HG03521 (cell line): ENCODE measurements around the gene SLC41A1.
"Not testable (repeated sequence)": the region's sequence is repeated elsewhere in the genome, so short reads cannot be mapped to it uniquely, and the experiment has no call there.

Source experiments
- ATAC-seq: cut with Tn5 transposase; IDR thresholded peaks from one replicate; pipeline ENCODE4 v1.9.1; 2021; ENCODE audit warnings: mild to moderate bottlenecking, moderate library complexity; ENCODE audit not compliant: unreplicated experiment

Gene SLC41A1

DNA sequence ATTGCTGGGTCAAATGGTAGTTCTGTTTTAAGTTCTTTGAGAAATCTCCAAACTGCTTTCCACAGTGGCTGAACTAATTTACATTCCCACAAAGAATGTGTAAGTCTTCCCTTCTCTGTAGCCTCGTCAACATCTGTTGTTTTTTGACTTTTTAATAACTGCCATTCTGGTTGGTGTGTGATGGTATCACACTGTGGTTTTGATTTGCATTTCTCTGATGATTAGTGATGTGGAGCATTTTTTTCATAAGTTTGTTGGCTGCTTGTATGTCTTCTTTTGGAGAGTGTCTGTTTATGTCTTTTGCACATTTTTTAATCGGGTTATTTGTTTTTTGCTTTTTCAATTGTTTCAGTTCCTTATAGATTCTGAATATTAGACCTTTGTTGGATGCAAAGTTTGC lies 10.3 kb upstream of the SLC41A1 start:
- ATAC-seq: not testable (repeated sequence)

DNA sequence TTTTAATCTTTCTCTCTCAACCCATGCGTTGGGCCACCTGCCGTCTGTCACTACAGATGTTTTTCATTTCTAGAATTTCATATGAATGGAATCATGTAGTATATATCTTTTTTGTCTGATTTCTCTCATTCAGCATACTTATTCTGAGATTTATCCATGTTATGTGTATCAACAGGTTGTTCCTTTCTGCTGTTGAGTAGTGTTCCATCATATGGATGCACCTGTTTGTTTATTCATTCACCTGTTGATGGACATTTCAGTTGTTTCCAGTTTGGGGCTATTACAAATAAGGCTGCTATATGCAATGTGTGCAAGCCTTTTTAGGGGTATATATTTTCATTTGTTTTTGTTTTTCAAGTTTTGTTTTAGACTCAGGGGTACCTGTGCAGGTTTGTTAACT lies 9.4 kb upstream of the SLC41A1 start:
- no peak for ATAC-seq

DNA sequence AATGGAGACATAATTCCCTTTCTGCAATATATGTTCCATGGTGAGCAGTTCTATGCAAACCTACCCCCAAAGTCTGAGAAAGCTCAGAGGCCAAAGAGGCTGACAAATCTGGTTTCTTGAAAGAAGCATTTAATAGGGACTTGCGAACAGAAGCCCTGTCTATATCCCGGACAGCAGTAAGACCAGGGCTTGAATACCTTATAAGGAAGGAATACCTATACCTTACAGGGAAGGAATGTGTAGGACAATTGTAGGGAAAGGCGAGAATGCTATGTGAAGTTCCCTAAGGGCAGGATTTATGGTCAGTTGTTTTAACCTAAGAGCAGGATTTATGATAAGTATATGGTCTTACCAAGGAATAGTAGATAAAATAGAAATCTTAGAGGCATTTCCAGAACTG lies 5.0 kb upstream of the SLC41A1 start:
- no peak for ATAC-seq

DNA sequence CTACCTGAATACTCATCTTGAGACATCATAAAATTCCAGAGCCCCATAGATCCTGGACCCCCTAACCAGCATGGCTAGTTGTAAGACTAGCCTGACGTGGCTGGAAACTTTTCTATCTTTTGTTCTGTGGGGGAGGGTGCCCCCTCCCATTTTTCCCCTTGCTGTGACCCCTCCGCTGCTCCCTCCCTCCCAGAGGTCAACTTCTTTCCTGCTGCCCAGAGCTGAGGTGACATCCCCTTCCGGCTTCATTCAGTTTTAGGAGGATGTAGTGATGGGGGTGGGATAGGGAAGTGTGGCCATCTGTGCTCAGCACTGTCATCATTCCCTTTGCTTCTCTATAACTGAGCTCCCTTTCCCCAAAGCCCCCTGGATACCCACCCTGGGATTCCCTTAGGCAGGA lies 4.4 kb upstream of the SLC41A1 start:
- no peak for ATAC-seq

DNA sequence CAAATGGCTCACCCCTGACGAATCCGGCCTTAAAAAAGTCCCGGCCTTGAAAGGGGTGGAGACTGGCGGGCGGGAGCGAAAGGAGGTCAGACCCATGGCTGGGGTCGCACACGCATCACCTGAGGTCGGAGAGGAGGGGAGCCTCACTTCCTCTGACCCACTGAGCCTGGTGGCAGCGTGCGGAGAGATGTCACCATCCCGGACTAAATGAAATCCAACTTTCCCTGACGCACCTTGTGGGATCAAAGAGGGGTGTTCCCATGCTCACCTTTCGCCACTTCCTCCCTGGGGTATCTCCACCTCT lies 709 bp upstream of the SLC41A1 start:
- no peak for ATAC-seq

DNA sequence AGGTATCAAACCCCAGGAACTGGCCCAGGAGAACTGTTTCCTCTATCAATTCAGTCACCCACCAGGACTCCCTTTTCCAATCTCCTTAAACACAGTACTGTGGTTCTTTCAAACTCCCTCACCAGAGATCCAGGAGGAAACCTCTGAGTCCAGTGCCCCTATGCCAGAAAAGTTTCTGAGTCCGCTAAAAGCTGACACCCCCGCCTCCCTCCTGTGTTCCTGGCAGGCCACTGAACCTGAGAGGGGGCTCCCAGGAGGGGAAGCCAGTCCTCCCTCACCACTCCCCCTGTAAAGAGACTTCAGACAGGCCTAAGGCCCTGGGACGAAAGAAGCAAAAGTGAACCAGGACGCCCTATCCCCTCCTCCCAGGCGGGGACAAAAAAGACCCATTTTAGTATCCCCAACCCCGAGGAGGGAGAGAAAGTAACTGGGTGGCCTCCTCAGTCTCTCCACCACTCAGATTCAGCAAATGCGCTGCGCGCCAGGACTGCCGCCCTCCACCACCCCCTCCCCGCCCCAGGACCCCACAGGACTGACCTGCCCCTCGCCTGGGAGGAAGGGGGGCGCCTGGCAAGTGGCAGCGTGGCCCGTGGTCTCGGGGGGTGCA lies 624 bp downstream of the SLC41A1 start:
- ATAC-seq: no peak

DNA sequence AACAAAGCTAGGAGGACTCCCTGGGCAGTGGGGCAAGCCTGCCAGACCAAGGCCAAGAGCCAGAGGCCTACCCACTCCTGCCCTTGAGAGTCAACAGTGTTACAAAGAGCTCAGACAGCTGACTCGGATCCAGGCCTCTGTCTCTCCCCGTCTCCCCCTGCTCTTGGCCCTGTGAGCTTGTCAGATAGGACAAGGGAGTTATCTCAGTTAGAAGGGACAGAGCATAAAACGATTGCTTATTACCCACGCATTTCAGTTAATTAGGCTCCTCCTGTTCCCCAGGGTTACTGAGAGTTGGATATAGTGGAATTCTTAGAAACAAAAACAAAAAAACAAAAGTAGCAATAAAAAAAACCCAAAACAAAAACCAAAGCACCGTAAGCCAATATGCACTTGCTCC lies 1.3 kb downstream of the SLC41A1 start:
- ATAC-seq: no peak

DNA sequence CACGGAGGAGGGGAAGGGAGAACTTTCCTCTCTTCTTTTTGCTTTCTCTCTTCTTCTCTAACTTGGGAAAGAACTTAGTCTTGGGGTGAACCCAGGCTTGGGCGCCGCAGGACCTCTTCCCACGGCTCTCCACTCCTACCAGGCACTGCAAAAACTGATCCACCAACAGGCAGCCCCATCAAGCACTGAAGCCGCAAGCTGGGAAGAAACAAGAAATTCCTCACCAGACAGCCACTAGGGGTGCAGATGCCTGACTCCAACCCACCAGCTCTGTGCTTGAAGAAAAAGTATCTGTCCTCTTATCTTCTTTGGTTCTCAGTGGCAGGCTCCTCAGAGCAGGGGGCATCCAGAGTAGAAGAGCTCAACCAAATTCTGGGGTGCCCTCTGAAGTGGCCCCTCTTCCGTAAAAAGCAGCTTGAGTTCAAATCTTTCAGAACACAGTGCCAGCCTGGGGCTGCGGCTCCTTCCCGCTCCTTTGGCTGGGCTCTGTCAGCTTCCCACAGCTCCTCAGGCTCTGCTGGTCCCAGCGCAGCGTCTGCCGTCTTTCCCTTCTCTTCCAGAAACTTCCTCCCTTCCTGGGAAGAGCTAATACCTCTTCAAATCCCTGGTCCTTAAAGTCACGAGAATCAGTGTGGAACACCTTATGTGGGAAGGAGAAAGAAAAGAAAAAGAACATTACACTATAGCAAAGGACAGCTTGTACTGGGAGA lies 2.4 kb downstream of the SLC41A1 start:
- ATAC-seq: no peak

DNA sequence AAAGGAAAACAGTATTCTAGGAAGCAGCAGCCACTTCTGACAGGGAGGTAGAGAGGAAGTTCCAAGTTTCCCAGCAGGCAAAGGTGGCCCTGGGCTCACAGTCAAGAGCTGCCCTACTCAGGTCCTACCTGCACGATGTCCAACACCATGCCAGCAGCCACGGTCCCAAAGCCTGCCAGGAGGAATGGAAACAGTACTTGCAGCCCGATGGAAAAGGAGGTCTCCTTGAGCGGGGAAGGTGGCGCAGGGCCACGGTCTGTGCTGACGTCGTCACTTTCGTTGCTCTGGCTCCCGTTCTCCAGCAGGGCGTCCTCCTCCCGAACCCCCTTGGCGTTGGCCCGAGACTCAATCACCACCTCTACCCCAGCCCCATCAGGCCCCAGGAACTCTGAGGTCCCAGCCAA lies 3.1 kb downstream of the SLC41A1 start:
- no peak for ATAC-seq

DNA sequence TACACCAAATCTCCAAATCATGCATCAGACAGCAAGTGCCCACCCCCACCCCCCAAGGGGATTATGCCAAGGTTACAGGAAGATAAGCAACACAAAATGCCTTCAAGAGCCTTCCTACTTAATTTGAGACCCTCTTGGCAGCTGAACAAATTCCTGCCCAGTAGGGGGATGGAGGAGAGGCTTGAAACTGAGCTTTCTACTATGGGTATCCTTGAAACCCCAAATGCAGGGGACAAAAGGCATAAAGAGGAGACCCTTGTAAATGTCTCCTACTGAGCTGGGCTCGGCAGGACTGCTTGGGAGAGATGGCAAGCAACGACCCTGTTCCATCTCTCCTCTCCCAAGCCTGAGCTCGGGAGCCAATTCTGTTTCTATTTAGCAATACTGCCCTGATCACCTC lies 3.5 kb downstream of the SLC41A1 start:
- ATAC-seq: no peak

DNA sequence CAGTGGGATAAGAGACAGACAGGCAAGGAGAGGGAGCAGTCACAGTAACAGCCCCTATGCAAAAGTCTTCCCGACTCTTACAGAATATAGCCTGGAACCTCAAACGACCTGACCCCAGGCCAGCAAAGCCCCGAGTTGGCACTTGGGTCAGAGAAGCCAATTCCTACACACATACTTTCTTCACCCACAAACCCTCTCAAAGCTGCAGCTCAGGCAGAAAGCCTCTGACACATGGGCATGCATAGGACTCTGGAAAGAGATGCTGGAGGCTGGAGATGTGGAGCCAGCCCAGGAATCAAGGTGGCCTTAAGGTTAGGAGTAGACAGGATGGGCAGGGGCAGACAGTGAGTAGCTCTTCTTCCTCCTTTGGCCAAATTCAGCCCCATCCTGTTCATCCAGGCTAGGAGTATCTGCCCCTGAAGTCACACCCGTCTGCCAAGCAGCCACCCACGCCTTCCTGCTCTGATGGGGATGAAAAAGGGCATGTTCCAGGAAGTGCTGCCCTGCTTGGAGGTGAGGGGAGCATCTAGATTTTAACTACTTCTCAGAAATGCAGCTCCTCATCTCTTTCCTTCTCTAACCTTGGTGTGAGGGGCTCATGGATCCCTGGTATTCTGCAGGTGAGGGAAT lies 7.8 kb downstream of the SLC41A1 start:
- no peak for ATAC-seq

DNA sequence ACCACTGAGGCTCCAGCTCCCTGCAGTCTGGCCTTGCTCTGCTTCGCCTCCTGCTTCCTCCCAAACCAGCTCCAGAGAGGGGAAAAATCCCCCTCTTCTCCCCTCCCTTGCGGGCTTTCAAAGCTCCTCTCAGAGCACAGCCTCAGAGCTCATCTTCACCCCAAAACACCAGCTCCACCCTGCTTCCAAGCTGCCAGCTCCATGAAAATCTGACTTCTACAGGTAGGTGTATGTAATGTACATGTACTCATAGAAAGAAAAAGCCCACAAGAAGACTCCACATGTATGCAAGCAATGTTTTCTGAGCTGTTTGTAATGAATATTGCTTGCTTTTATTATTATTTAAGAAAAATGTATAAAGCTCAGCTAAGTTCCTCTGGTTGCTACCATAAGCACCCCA lies 8.4 kb downstream of the SLC41A1 start:
- ATAC-seq: no peak

DNA sequence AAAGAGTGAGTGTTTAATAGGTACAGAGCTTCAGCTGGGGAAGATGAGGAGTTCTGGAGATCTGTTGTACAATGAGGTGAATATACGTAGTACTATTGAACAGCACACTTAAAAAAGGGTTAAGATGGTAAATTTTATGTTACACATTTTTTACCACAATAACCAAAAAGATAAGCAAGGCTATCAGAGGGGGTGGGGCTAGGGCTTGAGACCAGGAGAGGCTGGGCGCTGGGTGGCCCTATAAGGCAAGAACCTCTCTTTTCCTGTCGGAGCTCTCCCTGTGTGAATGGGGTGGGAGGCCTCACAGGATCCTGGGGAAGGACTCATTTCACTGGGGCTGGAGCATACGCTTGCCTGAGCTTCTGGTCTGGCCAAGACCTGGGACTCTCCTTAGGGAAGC lies 9.0 kb downstream of the SLC41A1 start:
- no peak for ATAC-seq

DNA sequence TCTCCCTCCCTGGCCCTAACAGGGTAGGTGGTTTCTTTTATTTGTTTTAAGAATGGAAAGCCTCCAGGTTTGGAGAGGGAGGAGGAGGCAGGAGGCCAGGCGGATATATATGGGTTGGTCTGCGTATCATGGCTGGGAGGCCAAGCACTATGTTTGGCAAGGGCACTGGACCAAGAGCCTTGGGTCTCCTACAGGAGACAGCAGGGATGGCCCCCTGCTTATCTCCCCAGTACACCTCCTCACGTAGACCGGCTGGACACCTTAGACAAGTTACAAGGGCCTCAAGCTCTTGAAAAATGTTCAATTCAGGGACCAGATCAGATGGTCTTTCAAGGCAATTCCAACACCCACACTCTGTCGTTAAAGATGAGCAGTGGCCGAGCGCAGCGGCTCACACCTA lies 10.9 kb downstream of the SLC41A1 start:
- no peak for ATAC-seq

DNA sequence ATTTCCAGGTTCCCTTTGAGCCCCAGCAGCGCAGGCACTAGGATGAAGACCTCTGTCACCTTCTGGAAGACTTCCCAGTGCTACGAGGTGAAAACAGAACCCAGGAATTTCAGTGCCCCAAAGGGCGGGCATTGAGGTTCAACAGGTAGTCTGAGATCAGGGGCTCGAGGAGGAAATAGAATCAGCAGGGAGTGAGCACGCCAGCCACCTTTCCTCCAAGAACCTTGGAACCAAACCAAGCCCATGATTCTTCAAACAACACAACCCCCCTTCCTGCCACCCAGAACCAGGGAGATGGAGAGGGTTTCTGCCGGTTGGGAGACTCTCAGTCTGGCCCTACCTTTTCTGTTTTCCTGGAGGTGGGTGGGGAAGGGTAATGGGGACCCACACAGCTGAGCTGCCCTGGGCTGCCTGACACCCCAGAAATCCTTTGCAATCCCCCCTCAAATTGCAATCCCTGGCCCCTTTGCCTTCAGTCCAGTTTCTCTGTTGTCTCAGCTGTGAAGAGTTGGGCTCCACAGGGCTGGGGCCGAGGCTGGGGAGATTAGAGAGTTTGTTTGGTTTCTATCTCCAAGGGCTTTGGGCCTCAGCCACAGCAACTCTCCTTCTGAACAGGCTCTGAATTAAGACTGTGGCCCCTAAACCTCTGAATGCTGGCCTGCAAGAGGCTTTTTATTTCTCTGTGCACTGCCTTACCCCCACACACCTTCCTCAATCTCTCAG lies 11.9 kb downstream of the SLC41A1 start:
- ATAC-seq: no peak

DNA sequence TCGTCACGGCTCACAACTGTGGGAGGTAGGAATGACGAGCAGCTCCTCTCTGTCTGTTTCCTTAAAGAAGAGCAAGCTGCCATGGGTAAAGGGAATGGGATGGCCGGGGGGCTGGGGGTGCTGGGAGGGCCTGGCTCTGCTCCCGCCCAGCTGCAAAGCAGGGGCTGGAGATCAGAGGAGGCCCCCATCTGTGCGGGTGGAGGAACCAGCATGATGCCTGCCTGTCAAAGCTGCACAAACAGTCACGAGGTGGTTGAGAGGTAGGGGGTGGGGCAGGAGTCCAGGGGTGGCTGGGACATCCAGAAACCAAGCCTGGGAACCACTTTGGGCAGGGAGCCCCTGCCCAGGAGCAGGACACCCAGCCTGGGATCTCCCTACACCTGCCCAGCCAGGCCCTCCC lies 12.6 kb downstream of the SLC41A1 start:
- no peak for ATAC-seq

DNA sequence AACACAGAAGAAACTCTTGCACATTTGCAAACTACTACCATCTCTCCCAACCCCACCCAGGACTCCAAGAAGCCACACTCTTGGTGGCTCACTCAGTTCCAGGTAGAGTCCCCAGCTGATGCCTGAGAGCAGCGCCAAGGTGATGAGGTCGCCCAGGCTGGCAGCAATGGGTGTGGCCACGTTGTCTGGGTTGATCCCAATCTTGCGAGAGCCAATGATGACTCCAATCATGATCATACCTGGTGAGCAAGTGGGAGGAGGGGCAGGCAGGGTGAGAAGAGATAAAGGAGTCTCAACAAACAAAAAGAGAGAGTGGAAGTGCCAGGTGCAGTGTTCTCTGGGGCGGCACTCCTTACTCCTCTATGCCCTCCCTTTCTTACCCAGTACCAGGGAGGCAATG lies 14.4 kb downstream of the SLC41A1 start:
- ATAC-seq: no peak

DNA sequence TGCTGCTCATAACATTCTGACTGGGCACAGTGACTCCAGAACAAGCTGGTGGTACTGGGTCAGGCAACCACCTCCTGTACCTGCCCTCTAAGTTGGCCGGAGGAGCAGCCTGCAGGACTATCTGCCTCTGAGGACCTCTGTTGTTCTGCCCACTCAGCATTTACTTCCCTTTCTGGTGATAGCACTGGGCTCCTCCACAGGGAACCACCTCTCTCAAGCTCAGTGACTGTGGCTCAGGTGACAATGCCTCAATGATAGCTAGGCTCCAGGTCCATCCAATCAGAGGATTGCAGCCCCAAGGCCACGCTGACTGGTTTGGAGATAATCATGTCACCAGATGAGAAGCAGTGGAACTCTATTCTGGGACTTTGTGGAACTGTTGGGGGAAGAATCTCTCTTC lies 15.8 kb downstream of the SLC41A1 start:
- ATAC-seq: no peak

DNA sequence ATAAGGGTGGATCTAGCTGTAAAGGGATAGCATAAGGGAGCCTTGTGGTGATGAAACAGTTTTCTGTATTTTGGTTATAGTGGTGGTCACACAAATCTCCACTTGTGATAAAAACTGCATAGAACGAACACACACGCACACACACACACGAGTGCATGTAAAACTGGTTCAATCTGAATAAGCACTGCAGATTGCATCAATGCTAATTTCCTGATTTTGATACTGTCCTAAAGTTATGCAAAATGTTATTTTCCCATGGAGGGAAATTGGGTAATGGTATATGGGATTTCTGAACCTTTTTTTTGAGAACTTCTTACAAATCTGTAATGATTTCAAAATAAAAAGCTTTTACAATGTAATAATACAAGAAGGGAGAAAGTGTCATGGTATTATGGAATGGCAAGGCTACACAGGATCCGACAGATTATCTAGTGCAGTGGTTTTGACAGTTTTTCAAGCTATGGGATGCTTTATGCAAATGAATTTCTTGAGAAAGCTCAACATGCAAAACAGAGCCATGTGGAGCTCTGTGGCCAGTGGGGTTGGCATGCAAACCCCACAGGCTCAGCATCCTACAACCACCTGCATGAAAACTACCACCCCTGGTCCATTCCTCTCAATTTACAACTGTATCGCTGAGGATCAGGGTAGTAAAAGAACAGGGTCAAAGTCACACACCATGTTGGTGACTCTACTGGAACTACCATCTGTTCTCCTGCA lies 18.8 kb downstream of the SLC41A1 start:
- no peak for ATAC-seq

DNA sequence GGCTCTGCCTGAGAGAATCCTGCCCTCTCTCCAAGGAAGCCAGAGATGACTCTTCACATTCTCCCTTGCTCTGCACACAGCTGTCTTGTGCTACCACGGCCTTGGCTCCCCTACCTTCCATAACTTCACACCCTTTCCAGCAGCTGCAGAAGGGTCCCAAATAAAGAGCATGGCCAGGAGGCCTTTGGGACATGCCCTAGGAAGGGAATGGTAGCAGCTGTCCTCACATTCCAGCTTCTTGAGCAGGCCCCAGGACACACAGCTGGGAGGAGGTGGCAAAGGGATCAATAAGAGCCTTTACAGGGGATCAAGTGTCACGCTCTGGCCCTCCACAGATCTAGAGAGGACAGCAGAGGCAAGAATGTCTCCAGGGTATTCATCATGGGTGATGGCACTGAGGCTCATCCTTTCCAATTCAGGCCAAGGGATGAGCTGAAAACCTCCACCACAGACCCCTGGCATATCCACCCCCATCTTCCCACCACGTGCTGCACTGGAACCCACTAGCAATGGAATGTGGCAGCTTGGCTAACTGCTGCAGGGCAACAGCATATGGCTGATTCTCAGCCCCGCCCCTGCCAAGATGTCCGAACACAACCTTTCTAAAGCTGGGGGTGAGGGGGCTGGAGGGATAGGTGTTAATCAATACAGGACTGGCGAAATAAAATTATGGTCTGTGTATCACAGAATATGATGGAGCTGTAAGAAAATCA lies 19.9 kb downstream of the SLC41A1 start:
- ATAC-seq: no peak

DNA sequence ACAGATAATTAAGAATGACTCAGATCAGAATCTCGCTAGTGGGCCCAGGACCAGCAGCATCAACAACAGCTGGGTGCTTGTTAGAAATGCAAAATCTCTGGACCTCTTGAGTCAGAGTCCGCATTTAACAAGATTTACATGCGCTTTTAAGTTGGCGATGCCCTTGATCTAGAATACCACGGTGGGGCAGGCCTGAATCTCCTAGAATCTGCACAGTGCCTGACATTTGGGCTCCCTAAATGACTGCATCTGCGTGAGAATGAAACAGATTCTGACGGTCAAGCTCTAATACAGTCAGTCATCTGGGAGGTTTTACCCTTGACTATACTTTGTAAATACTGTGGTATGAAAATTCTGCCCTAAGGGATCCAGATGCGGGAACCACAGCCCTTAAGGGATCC lies 20.5 kb downstream of the SLC41A1 start:
- ATAC-seq: peak; percentile 43
